ENCODE results near the gene KCNK6. TPM values are rescaled to one million over a fixed set of nuclear protein-coding genes. Genes with fewer than 3 reads are reported as not detected.
A peak's percentile ranks its signal among the peaks of the same experiment; 100 is the strongest.

KCNK6 gene
- total and polyA plus RNA-seq, 9 donors, result 2.0 to 4.4 (median 2.8) TPM

GRCh38 chr19:38293281-38293680, 26.4 kb upstream of the KCNK6 start:
- no peak overlapping the region for H3K27ac ChIP-seq (ENCODE audit: low read length)
- no peak overlapping the region for H3K4me3 ChIP-seq (ENCODE audit: low read length)
- peaks cover 22% of the 10 kb centered on the region for H3K4me1 ChIP-seq (ENCODE audit: control insufficient read depth, insufficient read depth, low read length)
- no peaks in the 10 kb centered on the region for H3K9me3 ChIP-seq (replicated peaks; ENCODE audit: control insufficient read depth, low read depth, low read length)
- DNase-seq, result no peak
- WGBS (ENCODE audit: insufficient coverage), result 62% methylated on average over 3 of the region's 9 CpGs
- no peaks in the 10 kb centered on the region for H3K27me3 ChIP-seq (ENCODE audit: control insufficient read depth, insufficient read depth, low read length)
- H3K36me3 ChIP-seq (ENCODE audit: control insufficient read depth, insufficient read depth, low read length), result no peaks in the 10 kb centered on the region

- Histone ChIP-seq H3K4me1 (ENCODE audit: control insufficient read depth, insufficient read depth, low read length) (peaks cover 15% of the 10 kb centered on the region), H3K27me3 (ENCODE audit: control insufficient read depth, insufficient read depth, low read length) (no peaks in the 10 kb centered on the region), H3K9me3 (replicated peaks; ENCODE audit: control insufficient read depth, low read depth, low read length) (no peaks in the 10 kb centered on the region), H3K36me3 (ENCODE audit: control insufficient read depth, insufficient read depth, low read length) (no peaks in the 10 kb centered on the region), H3K4me3 (ENCODE audit: low read length) (no peak overlapping the region), H3K27ac (ENCODE audit: low read length) (no peak overlapping the region)
- no peak for DNase-seq
- 65% methylated on average over 7 of the region's 8 CpGs for WGBS (ENCODE audit: insufficient coverage)
Observed at GRCh38 chr19:38294090-38294489, 25.6 kb upstream of the KCNK6 start.

DNA sequence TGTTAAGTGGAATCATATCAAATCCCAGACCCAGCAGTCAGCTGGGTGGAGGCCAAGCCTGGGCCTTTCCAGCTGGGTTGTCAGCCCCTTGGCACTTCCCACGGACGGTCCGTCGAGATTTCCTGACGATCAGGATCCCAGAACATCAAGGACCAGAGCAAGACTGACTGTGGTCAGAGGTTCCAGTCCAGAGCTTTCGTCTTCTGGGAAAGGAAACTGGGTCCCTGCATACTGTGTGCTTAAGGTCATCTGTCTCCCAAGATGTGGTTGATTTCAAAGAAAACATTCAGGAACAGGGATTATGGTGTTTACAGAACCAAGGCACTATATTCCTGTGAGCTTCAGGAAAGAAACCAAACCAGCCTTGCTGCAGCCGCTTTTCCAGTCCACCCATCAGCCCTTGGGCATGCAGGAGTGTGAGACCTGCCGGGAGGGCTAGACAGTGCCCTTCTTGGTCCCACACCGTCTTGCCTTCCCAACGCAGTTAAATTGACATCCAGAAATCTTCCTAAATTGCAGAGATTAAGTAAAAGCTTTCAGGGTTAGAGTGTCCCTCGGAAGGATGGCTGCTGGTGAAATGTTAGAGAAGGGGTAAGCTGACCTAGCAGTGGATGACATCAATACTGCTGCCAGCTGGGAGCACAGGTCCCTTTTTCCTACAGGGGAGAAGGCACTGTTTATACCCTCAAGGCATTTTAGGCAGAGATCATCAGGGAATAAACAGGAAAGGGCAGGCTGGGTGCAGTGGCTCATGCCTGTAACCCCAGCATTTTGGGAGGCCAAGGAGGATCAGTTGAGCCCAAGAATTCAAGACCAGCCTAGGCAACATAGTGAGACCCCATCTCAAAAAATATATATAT, 20.6 kb upstream of the KCNK6 start:
- no peak for DNase-seq
- no peak overlapping the region for H3K4me3 ChIP-seq (ENCODE audit: low read length)
- no peak overlapping the region for H3K27ac ChIP-seq (ENCODE audit: low read length)

GRCh38 chr19:38303517-38304351, 15.9 kb upstream of the KCNK6 start, which contains the start of gene C19orf33:
C19orf33 (plus strand) TSS chr19:38304251; CDS start chr19:38304262, 11 bp downstream.
- no peak for DNase-seq
- Histone ChIP-seq H3K4me1 (ENCODE audit: control insufficient read depth, insufficient read depth, low read length) (no peaks in the 10 kb centered on the region), H3K9me3 (replicated peaks; ENCODE audit: control insufficient read depth, low read depth, low read length) (no peaks in the 10 kb centered on the region), H3K27ac (ENCODE audit: low read length) (no peak within 1 kb of the TSS), H3K27me3 (ENCODE audit: control insufficient read depth, insufficient read depth, low read length) (no peaks in the 10 kb centered on the region), H3K36me3 (ENCODE audit: control insufficient read depth, insufficient read depth, low read length) (peaks cover 25% of the 10 kb centered on the region), H3K4me3 (ENCODE audit: low read length) (no peak within 1 kb of the TSS)
- 66% methylated on average over 17 of the region's 28 CpGs for WGBS (ENCODE audit: insufficient coverage)

More for the DNA sequence above, 20.6 kb upstream of the KCNK6 start:
- no peaks in the 10 kb centered on the region for H3K27me3 ChIP-seq (ENCODE audit: control insufficient read depth, insufficient read depth, low read length)
- no peaks in the 10 kb centered on the region for H3K9me3 ChIP-seq (replicated peaks; ENCODE audit: control insufficient read depth, low read depth, low read length)
- no peaks in the 10 kb centered on the region for H3K36me3 ChIP-seq (ENCODE audit: control insufficient read depth, insufficient read depth, low read length)
- WGBS (ENCODE audit: insufficient coverage), result 35% methylated on average over 9 of the region's 11 CpGs
- H3K4me1 ChIP-seq (ENCODE audit: control insufficient read depth, insufficient read depth, low read length), result no peaks in the 10 kb centered on the region

DNA sequence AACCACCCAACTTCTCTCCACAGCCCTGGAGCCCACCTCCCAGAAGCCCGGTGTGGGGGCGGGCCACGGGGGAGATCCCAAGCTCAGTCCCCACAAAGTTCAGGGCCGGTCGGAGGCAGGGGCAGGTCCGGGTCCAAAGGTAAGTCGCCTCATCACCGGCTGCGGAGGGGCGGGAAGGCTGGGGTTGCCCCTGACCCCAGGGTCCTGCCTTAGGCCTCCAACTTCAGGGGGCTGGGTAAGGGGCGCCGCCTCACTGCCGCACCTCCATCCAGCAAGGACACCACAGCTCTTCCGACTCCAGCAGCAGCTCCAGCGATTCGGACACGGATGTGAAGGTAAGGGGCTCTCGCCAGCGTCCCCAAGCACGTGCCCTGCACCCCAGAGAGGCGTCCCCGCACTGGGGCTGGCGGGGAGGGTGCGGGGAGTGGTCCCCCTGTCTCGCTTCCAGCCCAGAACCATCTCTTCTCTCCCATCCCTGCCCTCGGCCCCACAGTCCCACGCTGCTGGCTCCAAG, 15.2 kb upstream of the KCNK6 start:
- no peaks in the 10 kb centered on the region for H3K27me3 ChIP-seq (ENCODE audit: control insufficient read depth, insufficient read depth, low read length)
- H3K4me3 ChIP-seq (ENCODE audit: low read length), result no peak overlapping the region
- H3K4me1 ChIP-seq (ENCODE audit: control insufficient read depth, insufficient read depth, low read length), result no peaks in the 10 kb centered on the region
- DNase-seq, result no peak
- H3K36me3 ChIP-seq (ENCODE audit: control insufficient read depth, insufficient read depth, low read length), result peaks cover 29% of the 10 kb centered on the region
- no peak overlapping the region for H3K27ac ChIP-seq (ENCODE audit: low read length)
- H3K9me3 ChIP-seq (replicated peaks; ENCODE audit: control insufficient read depth, low read depth, low read length), result no peaks in the 10 kb centered on the region
- WGBS (ENCODE audit: insufficient coverage), result 54% methylated on average over 17 of the region's 27 CpGs

DNA sequence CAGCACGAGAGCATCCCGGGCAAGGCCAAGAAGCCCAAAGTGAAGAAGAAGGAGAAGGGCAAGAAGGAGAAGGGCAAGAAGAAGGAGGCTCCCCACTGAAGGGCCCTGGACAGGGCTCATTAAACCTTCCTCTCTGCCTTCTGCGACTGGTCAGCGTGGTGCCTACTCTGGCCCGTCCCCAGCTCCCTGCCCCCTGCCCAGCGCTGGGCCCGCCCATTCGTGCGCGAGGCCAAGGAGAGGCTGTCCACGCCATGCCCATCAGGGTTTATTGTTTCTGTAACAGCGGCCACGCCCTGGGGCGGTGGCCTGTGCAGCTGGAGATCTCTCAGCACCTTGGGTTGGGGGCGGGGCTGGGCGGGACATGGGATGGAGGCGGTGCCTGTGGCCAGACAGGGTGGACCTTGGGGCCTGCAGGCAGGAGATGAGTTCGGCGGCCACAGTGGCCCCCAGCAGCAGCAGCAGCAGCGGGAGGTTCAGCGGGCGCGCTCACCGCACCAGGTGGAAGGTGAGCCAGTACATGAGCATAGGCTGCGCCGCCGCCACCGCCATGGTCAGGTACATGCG, 14.7 kb upstream of the KCNK6 start:
- H3K4me1 ChIP-seq (ENCODE audit: control insufficient read depth, insufficient read depth, low read length), result no peaks in the 10 kb centered on the region
- H3K27ac ChIP-seq (ENCODE audit: low read length), result no peak overlapping the region
- WGBS (ENCODE audit: insufficient coverage), result 37% methylated on average over 24 of the region's 29 CpGs
- H3K27me3 ChIP-seq (ENCODE audit: control insufficient read depth, insufficient read depth, low read length), result no peaks in the 10 kb centered on the region
- DNase-seq, result peak; percentile 43
- no peaks in the 10 kb centered on the region for H3K9me3 ChIP-seq (replicated peaks; ENCODE audit: control insufficient read depth, low read depth, low read length)
- H3K4me3 ChIP-seq (ENCODE audit: low read length), result no peak overlapping the region
- H3K36me3 ChIP-seq (ENCODE audit: control insufficient read depth, insufficient read depth, low read length), result peaks cover 29% of the 10 kb centered on the region

DNA sequence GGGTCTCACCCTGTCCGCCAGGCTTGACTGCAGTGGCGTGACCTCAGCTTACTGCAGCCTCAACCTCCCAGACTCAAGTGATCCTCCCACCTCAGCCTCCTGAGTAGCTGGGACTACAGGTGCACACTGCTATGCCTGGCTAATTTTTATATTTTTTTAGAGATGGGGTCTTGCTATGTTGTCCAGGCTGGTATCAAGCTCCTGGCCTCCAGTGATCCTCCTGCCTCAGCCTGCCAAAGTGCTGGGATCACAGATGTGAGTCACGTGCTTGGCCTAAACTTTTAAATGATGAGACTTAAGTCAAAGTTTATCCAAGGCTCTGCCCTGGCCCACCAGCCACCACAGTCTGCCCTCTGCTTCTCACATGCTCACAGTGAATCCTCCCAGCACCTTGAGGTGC, 13.4 kb upstream of the KCNK6 start:
- WGBS (ENCODE audit: insufficient coverage), result 33% methylated on average over 1 of the region's 3 CpGs
- no peak for DNase-seq
- Histone ChIP-seq H3K9me3 (replicated peaks; ENCODE audit: control insufficient read depth, low read depth, low read length) (no peaks in the 10 kb centered on the region), H3K27ac (ENCODE audit: low read length) (no peak overlapping the region), H3K4me3 (ENCODE audit: low read length) (no peak overlapping the region), H3K27me3 (ENCODE audit: control insufficient read depth, insufficient read depth, low read length) (no peaks in the 10 kb centered on the region), H3K36me3 (ENCODE audit: control insufficient read depth, insufficient read depth, low read length) (peaks cover 29% of the 10 kb centered on the region), H3K4me1 (ENCODE audit: control insufficient read depth, insufficient read depth, low read length) (no peaks in the 10 kb centered on the region)

GRCh38 chr19:38307076-38307475, 12.6 kb upstream of the KCNK6 start:
- no peak overlapping the region for H3K4me3 ChIP-seq (ENCODE audit: low read length)
- no peaks in the 10 kb centered on the region for H3K9me3 ChIP-seq (replicated peaks; ENCODE audit: control insufficient read depth, low read depth, low read length)
- H3K36me3 ChIP-seq (ENCODE audit: control insufficient read depth, insufficient read depth, low read length), result peaks cover 29% of the 10 kb centered on the region
- 95% methylated on average over 3 of the region's 4 CpGs for WGBS (ENCODE audit: insufficient coverage)
- H3K27ac ChIP-seq (ENCODE audit: low read length), result no peak overlapping the region
- no peak for DNase-seq
- no peaks in the 10 kb centered on the region for H3K4me1 ChIP-seq (ENCODE audit: control insufficient read depth, insufficient read depth, low read length)
- H3K27me3 ChIP-seq (ENCODE audit: control insufficient read depth, insufficient read depth, low read length), result no peaks in the 10 kb centered on the region

DNA sequence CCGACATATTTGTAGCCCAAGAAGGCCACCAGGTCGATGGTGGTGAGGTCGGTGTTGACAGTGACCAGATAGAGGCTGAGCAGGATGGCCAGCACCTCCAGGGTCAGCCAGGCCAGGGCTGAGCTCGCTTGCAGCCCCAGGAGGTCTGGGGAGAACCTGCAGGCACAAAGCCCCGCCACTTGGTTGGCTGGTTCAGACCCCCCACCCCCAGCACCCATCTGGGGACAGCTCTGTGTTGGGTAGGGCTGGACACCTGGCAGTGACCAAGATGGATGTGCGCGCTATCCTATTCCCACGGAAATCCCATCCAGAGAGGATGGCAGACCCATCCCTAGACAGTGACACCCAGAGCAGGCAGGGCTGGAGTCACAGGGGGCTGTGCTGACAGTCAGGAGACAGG, 12.0 kb upstream of the KCNK6 start:
- no peak overlapping the region for H3K27ac ChIP-seq (ENCODE audit: low read length)
- no peak for DNase-seq
- H3K9me3 ChIP-seq (replicated peaks; ENCODE audit: control insufficient read depth, low read depth, low read length), result no peaks in the 10 kb centered on the region
- H3K27me3 ChIP-seq (ENCODE audit: control insufficient read depth, insufficient read depth, low read length), result no peaks in the 10 kb centered on the region
- peaks cover 29% of the 10 kb centered on the region for H3K36me3 ChIP-seq (ENCODE audit: control insufficient read depth, insufficient read depth, low read length)
- 89% methylated on average over 7 of the region's 8 CpGs for WGBS (ENCODE audit: insufficient coverage)
- H3K4me3 ChIP-seq (ENCODE audit: low read length), result no peak overlapping the region
- no peaks in the 10 kb centered on the region for H3K4me1 ChIP-seq (ENCODE audit: control insufficient read depth, insufficient read depth, low read length)
